Calu3 (cell line): ENCODE results near the gene CNTN5. TPM values are rescaled to one million over a fixed set of nuclear protein-coding genes. Genes with fewer than 3 reads are reported as not detected.

ENCODE experiments used
- Bru-seq: library from RNA; stranded (reverse); fragments of 400-500 nt; gene quantifications from one replicate; lab custom pipeline; 2021; lab: Mats Ljungman, UMichigan
- BruChase-seq, 2 experiments: library from RNA; stranded (reverse); fragments of 400-500 nt; gene quantifications; one replicate each; lab custom pipeline; 2021; lab: Mats Ljungman, UMichigan
- BruUV-seq: library from RNA; stranded (reverse); fragments of 400-500 nt; replicated peaks from 2 replicates; lab custom pipeline; 2021; lab: Mats Ljungman, UMichigan
- CTCF ChIA-PET: fragments of 300-600 bp; sonication (Branson Sonifier 250); formaldehyde crosslinking; loops from one replicate; lab custom pipeline; 2022; ENCODE audit warnings: antibody characterized with exemption; lab: Charles Lee
- DNase-seq: peaks from one replicate; pipeline ENCODE4 v3.0.0; 2022
- H3K27ac Mint-ChIP-seq: one replicate; pipeline ENCODE4 v1.8.0; 2022; ENCODE audit warnings: mixed read lengths; ENCODE audit not compliant: unreplicated experiment
- H3K27me3 Mint-ChIP-seq: one replicate; pipeline ENCODE4 v1.8.0; 2022; ENCODE audit warnings: mixed read lengths; ENCODE audit not compliant: unreplicated experiment
- H3K36me3 Mint-ChIP-seq: one replicate; pipeline ENCODE4 v1.8.0; 2022; ENCODE audit warnings: mild to moderate bottlenecking, moderate library complexity, mixed read lengths; ENCODE audit not compliant: insufficient read depth, unreplicated experiment
- H3K4me1 Mint-ChIP-seq: one replicate; pipeline ENCODE4 v1.8.0; 2022; ENCODE audit warnings: mild to moderate bottlenecking, low read depth, mixed read lengths; ENCODE audit not compliant: unreplicated experiment
- H3K4me3 Mint-ChIP-seq: one replicate; pipeline ENCODE4 v1.8.0; 2022; ENCODE audit warnings: mild to moderate bottlenecking, low read depth, moderate library complexity, mixed read lengths; ENCODE audit not compliant: unreplicated experiment
- H3K9me3 Mint-ChIP-seq: one replicate; pipeline ENCODE4 v1.8.0; 2022; ENCODE audit warnings: low read depth, mixed read lengths; ENCODE audit not compliant: unreplicated experiment
- CTCF ChIP-seq: fragments of 200-600 bp; IDR thresholded peaks from one replicate; pipeline ENCODE4 v1.8.0; 2022; ENCODE audit warnings: antibody characterized with exemption; ENCODE audit not compliant: unreplicated experiment
- intact Hi-C: fragments of 100-400 bp; cut with micrococcal nuclease; formaldehyde crosslinking; loops from one replicate; pipeline ENCODE4 v1.10.0; 2022; ENCODE audit not compliant: unreplicated experiment
- long read RNA-seq: library from polyadenylated mRNA; stranded (forward); transcript quantifications from one replicate; pipeline ENCODE4 v2.0.0, GENCODE V29; 2022
- total RNA-seq: library from RNA; stranded (reverse); gene quantifications from 2 replicates; pipeline ENCODE4 v1.2.3, GENCODE V29; 2022

The CNTN5 gene
- total RNA-seq (not detected in 2 replicates), Bru-seq, nascent RNA (percentile 1 among the genes with signal in this experiment), BruChase-seq, experiment 1, labeled RNA remaining after a 6-hour chase (percentile 1 among the genes with signal in this experiment), BruChase-seq, experiment 2, labeled RNA remaining after a 2-hour chase (percentile 1 among the genes with signal in this experiment)
- long read RNA-seq: 0 reads

GRCh38 chr11:99020352-99021225 lies at the start of gene CNTN5:
Gene CNTN5 (plus strand): TSS chr11:99020949.
- Mint-ChIP-seq H3K9me3 (no peaks in the 10 kb centered on the region), H3K27ac (no peak within 1 kb of the TSS)
- intact Hi-C loops: no loop called here

GRCh38 chr11:98979205-98979604 lies 41.5 kb upstream of the CNTN5 start:
- no peak for DNase-seq
- Mint-ChIP-seq H3K4me1 (no peaks in the 10 kb centered on the region), H3K36me3 (no peaks in the 10 kb centered on the region), H3K9me3 (peaks cover 5% of the 10 kb centered on the region), H3K27ac (no peak overlapping the region), H3K4me3 (no peak overlapping the region), H3K27me3 (no peaks in the 10 kb centered on the region)
- no TSS peak for BruUV-seq
- CTCF ChIA-PET: no interaction called here
- TF ChIP-seq CTCF: no peak
- intact Hi-C loops: no loop called here

More at GRCh38 chr11:99020352-99021225, at the start of gene CNTN5:
- TF ChIP-seq CTCF: no peak
- Mint-ChIP-seq H3K27me3 (peaks cover 25% of the 10 kb centered on the region), H3K4me1 (no peaks in the 10 kb centered on the region), H3K4me3 (peak within 1 kb of the TSS; percentile 68), H3K36me3 (no peaks in the 10 kb centered on the region)
- CTCF ChIA-PET: no interaction called here
- no TSS peak for BruUV-seq
- peak; percentile 31 for DNase-seq

- DNase-seq: no peak
- no peaks in the 10 kb centered on the region for H3K36me3 Mint-ChIP-seq
- no peak overlapping the region for H3K4me3 Mint-ChIP-seq
- no peaks in the 10 kb centered on the region for H3K4me1 Mint-ChIP-seq
- intact Hi-C loops: loop anchor here (5.0 kb wide), 1 partner anchor 721 kb away; no protein-coding TSS in a partner anchor
- CTCF ChIA-PET: no interaction called here
- H3K27ac Mint-ChIP-seq: no peak overlapping the region
- BruUV-seq: no TSS peak
- H3K9me3 Mint-ChIP-seq: no peaks in the 10 kb centered on the region
- peak; percentile 63 for TF ChIP-seq CTCF
- H3K27me3 Mint-ChIP-seq: peaks cover 20% of the 10 kb centered on the region
These were observed 4.9 kb upstream of the CNTN5 start for GRCh38 chr11:99015634-99016454.

- peaks cover 25% of the 10 kb centered on the region for H3K27me3 Mint-ChIP-seq
- no peaks in the 10 kb centered on the region for H3K4me1 Mint-ChIP-seq
- TF ChIP-seq CTCF: no peak
- H3K36me3 Mint-ChIP-seq: no peaks in the 10 kb centered on the region
- DNase-seq: no peak
- CTCF ChIA-PET: no interaction called here
- no TSS peak for BruUV-seq
- H3K9me3 Mint-ChIP-seq: no peaks in the 10 kb centered on the region
- H3K4me3 Mint-ChIP-seq: peak overlapping the region; percentile 68
- no peak overlapping the region for H3K27ac Mint-ChIP-seq
- intact Hi-C loops: loop anchor here (5.0 kb wide), 1 partner anchor 718 kb away; no protein-coding TSS in a partner anchor
These were observed 1.1 kb upstream of the CNTN5 start for GRCh38 chr11:99019696-99020095.
